Measurements from ENCODE around the gene DLGAP1.

DNA sequence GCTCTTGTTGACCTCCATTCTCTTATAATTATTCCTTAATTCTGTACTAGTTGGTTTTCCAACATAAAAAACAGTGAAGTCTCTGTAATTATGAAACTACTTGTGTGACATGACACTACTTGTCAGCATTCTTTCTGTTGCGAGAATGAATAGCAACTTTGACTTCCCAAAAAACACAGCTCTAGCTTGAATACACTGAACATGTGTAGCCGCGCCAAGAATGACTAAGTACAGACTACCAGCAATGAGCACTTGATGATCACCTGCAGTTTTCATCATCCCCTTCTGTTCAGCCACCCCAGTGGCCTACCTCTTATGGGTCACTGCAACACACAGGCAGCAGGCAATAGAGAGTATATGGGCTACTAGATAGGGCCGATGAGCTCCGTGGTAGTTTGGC lies 775.9 kb downstream of the DLGAP1 start:
- TF ChIP-seq, protein P1, sequence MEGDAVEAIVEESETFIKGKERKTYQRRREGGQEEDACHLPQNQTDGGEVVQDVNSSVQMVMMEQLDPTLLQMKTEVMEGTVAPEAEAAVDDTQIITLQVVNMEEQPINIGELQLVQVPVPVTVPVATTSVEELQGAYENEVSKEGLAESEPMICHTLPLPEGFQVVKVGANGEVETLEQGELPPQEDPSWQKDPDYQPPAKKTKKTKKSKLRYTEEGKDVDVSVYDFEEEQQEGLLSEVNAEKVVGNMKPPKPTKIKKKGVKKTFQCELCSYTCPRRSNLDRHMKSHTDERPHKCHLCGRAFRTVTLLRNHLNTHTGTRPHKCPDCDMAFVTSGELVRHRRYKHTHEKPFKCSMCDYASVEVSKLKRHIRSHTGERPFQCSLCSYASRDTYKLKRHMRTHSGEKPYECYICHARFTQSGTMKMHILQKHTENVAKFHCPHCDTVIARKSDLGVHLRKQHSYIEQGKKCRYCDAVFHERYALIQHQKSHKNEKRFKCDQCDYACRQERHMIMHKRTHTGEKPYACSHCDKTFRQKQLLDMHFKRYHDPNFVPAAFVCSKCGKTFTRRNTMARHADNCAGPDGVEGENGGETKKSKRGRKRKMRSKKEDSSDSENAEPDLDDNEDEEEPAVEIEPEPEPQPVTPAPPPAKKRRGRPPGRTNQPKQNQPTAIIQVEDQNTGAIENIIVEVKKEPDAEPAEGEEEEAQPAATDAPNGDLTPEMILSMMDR (IDR thresholded peaks at IDR 0.05) = no peak
- TF ChIP-seq POLR2A (IDR thresholded peaks at IDR 0.05) = no peak

All from right lobe of liver (tissue), 4 donors.